RWPE2 (cell line): ENCODE measurements around the gene VAV1.
"Not testable (repeated sequence)": the region's sequence is repeated elsewhere in the genome, so short reads cannot be mapped to it uniquely, and the experiment has no call there.

Experiments used
- ATAC-seq: fragments of 200-7000 bp; cut with Tn5 transposase; 3 replicates; pipeline ENCODE4 v1.9.1; 2021; ENCODE audit warnings: low read depth
- DNase-seq: peaks from one replicate; pipeline ENCODE4 v3.0.0-alpha.2; 2020; ENCODE audit warnings: low spot score
- H3K27ac ChIP-seq: fragments of 450-650 bp; 2 replicates; pipeline ENCODE4 v1.5.1; 2017; ENCODE audit warnings: mild to moderate bottlenecking; ENCODE audit not compliant: poor library complexity, severe bottlenecking
- H3K27me3 ChIP-seq: fragments of 250-450 bp; sonication (Bioruptor Pico); 2 replicates; pipeline ENCODE4 v1.5.1; 2021; ENCODE audit warnings: mild to moderate bottlenecking, moderate library complexity; ENCODE audit not compliant: insufficient read depth, poor library complexity, severe bottlenecking
- H3K36me3 ChIP-seq: fragments of 250-450 bp; sonication (Bioruptor Pico); 2 replicates; pipeline ENCODE4 v1.5.1; 2020; ENCODE audit warnings: low read depth, mild to moderate bottlenecking, moderate library complexity
- H3K4me1 ChIP-seq: fragments of 250-450 bp; sonication (Bioruptor Pico); 2 replicates; pipeline ENCODE4 v1.5.1; 2021; ENCODE audit warnings: mild to moderate bottlenecking, moderate library complexity; ENCODE audit not compliant: insufficient read depth, poor library complexity, severe bottlenecking
- H3K4me3 ChIP-seq: fragments of 250-450 bp; sonication (Bioruptor Pico); 2 replicates; pipeline ENCODE4 v1.5.1; 2021; ENCODE audit warnings: mild to moderate bottlenecking, moderate library complexity; ENCODE audit not compliant: severe bottlenecking
- H3K9me3 ChIP-seq: fragments of 250-450 bp; sonication (Bioruptor Pico); 2 replicates; pipeline ENCODE4 v1.5.1; 2021; ENCODE audit warnings: mild to moderate bottlenecking, moderate library complexity; ENCODE audit not compliant: severe bottlenecking
- TF ChIP-seq, protein P1 (sequence below): fragments of 450-650 bp; IDR thresholded peaks from one replicate; pipeline ENCODE4 v1.5.1; 2017; ENCODE audit warnings: mild to moderate bottlenecking, moderate library complexity; ENCODE audit not compliant: poor library complexity, severe bottlenecking

The VAV1 gene

DNA sequence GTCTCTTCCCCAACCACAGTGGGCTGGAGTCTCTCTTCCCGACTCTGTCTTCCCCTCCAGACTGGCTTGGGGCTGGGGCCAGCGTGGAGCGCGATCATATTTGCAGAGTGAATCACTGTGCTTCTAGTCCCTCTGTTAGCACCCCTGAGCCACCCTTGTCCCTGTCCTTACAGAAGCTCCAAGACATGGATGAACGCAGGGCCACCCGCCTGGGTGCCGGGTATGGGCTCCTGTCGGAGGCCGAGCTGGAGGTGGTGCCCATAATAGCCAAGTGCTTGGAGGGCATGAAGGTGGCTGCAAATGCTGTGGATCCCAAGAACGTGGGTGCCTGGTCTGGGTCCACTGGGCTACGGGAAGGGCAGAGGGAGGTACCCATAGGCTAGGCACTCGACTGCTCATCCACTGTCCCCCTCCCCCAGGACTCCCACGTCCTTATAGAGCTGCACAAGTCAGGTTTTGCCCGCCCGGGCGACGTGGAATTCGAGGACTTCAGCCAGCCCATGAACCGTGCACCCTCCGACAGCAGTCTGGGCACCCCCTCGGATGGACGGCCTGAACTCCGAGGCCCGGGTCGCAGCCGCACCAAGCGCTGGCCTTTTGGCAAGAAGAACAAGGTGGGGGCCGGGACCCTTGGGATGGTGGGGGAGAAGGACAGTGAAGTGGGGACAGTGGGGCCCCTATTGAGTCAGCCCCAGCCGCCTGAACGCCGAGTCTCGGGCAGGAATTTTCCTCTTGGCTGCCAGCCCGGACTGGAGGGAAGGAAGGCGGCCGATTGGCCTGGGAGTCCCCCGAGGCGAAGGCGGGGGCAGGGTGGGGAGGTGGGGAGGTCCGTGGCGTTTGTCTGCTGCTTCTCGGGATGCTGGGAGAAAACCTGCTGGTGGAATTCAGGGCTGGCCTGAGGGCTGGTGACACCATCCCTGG, 27.9 kb upstream of the VAV1 start:
- Histone ChIP-seq H3K27ac (peak overlapping the region; percentile 93), H3K9me3 (no peaks in the 10 kb centered on the region), H3K4me3 (no peak overlapping the region), H3K4me1 (peaks cover 21% of the 10 kb centered on the region), H3K36me3 (peaks cover 83% of the 10 kb centered on the region), H3K27me3 (no peaks in the 10 kb centered on the region)
- DNase-seq (peak; percentile 92), ATAC-seq (peak; percentile 66)
- TF ChIP-seq, protein P1, sequence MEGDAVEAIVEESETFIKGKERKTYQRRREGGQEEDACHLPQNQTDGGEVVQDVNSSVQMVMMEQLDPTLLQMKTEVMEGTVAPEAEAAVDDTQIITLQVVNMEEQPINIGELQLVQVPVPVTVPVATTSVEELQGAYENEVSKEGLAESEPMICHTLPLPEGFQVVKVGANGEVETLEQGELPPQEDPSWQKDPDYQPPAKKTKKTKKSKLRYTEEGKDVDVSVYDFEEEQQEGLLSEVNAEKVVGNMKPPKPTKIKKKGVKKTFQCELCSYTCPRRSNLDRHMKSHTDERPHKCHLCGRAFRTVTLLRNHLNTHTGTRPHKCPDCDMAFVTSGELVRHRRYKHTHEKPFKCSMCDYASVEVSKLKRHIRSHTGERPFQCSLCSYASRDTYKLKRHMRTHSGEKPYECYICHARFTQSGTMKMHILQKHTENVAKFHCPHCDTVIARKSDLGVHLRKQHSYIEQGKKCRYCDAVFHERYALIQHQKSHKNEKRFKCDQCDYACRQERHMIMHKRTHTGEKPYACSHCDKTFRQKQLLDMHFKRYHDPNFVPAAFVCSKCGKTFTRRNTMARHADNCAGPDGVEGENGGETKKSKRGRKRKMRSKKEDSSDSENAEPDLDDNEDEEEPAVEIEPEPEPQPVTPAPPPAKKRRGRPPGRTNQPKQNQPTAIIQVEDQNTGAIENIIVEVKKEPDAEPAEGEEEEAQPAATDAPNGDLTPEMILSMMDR, result no peak

DNA sequence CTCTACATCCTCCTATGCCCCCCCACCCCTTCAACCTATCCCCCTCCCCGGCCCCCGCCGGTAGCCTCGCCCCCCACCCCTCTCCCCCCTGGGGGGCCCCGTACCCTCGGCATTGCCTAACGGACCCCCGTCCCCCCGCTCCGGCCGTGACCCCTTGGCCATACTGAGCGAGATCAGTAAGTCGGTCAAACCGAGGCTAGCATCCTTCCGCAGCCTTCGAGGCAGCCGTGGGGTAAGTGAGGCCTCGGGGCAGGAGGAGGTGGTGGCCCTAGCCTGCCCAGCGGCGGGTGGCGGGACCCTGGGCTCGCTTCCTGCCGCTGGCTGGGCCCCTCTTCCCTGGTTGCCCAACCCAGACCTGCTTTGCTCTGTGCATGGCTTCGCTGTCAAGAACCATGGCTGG, 26.5 kb upstream of the VAV1 start:
- peaks cover 21% of the 10 kb centered on the region for H3K4me1 ChIP-seq
- ATAC-seq, result no peak
- TF ChIP-seq, protein P1, result no peak
- H3K9me3 ChIP-seq, result no peaks in the 10 kb centered on the region
- DNase-seq, result no peak
- H3K27me3 ChIP-seq, result no peaks in the 10 kb centered on the region
- peaks cover 93% of the 10 kb centered on the region for H3K36me3 ChIP-seq
- no peak overlapping the region for H3K4me3 ChIP-seq
- H3K27ac ChIP-seq, result peak overlapping the region; percentile 93

DNA sequence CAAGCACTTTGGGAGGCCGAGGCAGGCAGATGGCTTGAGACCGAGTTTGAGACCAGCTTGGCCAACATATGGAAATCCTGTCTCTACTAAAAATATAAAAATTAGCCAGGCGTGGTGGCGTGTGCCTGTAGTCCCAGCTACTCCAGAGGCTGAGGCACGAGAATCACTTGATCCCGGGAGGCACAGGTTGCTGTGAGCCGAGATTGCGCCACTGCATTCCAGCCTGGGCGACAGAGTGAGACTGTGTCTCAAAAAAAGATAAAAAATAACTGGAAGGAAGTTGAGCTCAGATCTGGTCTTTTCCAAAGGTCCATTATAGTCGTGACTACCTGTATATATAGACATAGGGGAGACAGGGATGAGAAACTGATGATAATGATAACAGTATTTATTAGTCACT, 24.0 kb upstream of the VAV1 start:
- not testable (repeated sequence) for H3K9me3 ChIP-seq, H3K4me3 ChIP-seq, ATAC-seq, H3K27me3 ChIP-seq, DNase-seq, H3K27ac ChIP-seq
- Histone ChIP-seq H3K36me3 (peaks cover 93% of the 10 kb centered on the region), H3K4me1 (peaks cover 20% of the 10 kb centered on the region)

DNA sequence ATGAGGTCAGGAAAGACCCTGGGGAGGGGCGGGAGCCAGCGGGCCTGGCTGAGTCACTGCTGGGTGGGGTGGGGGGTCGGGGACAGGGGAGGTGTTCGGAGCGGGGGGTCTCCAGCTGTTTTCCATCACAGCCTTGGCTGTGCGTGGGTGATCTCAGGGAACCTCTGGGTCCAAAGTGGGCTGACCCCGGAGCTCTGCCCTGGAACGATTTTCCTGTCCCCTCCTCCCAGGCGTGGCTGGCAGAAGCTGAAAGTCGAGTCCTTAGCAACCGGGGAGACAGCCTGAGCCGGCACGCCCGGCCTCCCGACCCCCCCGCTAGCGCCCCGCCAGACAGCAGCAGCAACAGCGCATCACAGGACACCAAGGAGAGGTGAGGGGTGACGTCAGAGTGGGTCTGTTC, 22.4 kb upstream of the VAV1 start:
- no peak overlapping the region for H3K27ac ChIP-seq
- TF ChIP-seq, protein P1, result no peak

DNA sequence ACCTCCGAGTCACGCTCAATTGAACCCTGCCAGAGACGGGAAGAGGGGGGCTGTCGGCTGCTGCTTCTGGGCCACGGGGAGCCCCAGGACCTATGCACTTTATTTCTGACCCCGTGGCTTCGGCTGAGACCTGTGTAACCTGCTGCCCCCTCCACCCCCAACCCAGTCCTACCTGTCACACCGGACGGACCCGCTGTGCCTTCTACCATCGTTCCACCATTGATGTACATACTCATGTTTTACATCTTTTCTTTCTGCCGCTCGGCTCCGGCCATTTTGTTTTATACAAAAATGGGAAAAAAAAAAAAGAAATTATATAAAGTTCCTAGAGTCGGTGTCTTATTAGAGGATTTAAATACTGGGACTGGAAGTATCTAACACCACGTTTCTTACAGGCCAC, 21.3 kb upstream of the VAV1 start:
- Histone ChIP-seq H3K27ac (no peak overlapping the region), H3K9me3 (no peaks in the 10 kb centered on the region), H3K4me3 (no peak overlapping the region), H3K4me1 (no peaks in the 10 kb centered on the region), H3K36me3 (peaks cover 94% of the 10 kb centered on the region), H3K27me3 (no peaks in the 10 kb centered on the region)
- TF ChIP-seq, protein P1, result no peak
- no peak for DNase-seq
- no peak for ATAC-seq

More for the DNA sequence above, 22.4 kb upstream of the VAV1 start:
- H3K9me3 ChIP-seq, result no peaks in the 10 kb centered on the region
- H3K27me3 ChIP-seq, result no peaks in the 10 kb centered on the region
- peaks cover 95% of the 10 kb centered on the region for H3K36me3 ChIP-seq
- peaks cover 5% of the 10 kb centered on the region for H3K4me1 ChIP-seq
- ATAC-seq (no peak), DNase-seq (no peak)
- no peak overlapping the region for H3K4me3 ChIP-seq
